Right renal pelvis (tissue), 4 donors: Measurements from ENCODE around the gene TMX1. TPM values are rescaled to one million over a fixed set of nuclear protein-coding genes. Genes with fewer than 3 reads are reported as not detected.
A peak's percentile ranks its signal among the peaks of the same experiment; 100 is the strongest.
"Not testable (repeated sequence)": the region's sequence is repeated elsewhere in the genome, so short reads cannot be mapped to it uniquely, and the experiment has no call there.

Experiments
- DNase-seq, 4 donors: peaks; one replicate each; pipeline ENCODE4 v3.0.0-alpha.2; 2013; ENCODE audit warnings: low read depth in 4 of 4, low spot score in 3 of 4, missing footprints in 1 of 4
- polyA plus RNA-seq, 4 donors: library from polyadenylated mRNA; unstranded; fragments of 120-200 nt; gene quantifications; one replicate each; pipeline ENCODE4 v1.2.1, GENCODE V29; 2013; ENCODE audit not compliant: insufficient read length in 4 of 4

TMX1 gene
- 10 to 100 TPM; 56.3 to 63.6 (median 59.9) TPM for polyA plus RNA-seq

GRCh38 chr14:51239813-51240803 lies at the start of gene TMX1:
Gene TMX1, plus strand, starts transcription at chr14:51240247. Its CDS starts 46 bp downstream, at chr14:51240293.
- peak; percentile 92 to 98 (median 96) for DNase-seq

GRCh38 chr14:51201890-51202289 lies 38.2 kb upstream of the TMX1 start:
- no peak for DNase-seq

GRCh38 chr14:51202914-51203665 lies 37.0 kb upstream of the TMX1 start:
- no peak for DNase-seq

- no peak for DNase-seq
Observed at GRCh38 chr14:51203881-51204280, 36.2 kb upstream of the TMX1 start.

- DNase-seq: no peak
Observed at GRCh38 chr14:51205486-51205885, 34.6 kb upstream of the TMX1 start.

GRCh38 chr14:51206462-51206861 lies 33.6 kb upstream of the TMX1 start:
- DNase-seq: no peak

GRCh38 chr14:51207621-51208020 lies 32.4 kb upstream of the TMX1 start:
- DNase-seq: no peak

GRCh38 chr14:51208982-51209381 lies 31.1 kb upstream of the TMX1 start:
- DNase-seq: no peak

GRCh38 chr14:51209457-51209856 lies 30.6 kb upstream of the TMX1 start:
- no peak for DNase-seq

GRCh38 chr14:51210594-51210993 lies 29.5 kb upstream of the TMX1 start:
- no peak for DNase-seq

GRCh38 chr14:51211149-51211548 lies 28.9 kb upstream of the TMX1 start:
- no peak for DNase-seq

GRCh38 chr14:51216602-51217001 lies 23.4 kb upstream of the TMX1 start:
- DNase-seq: no peak

- peak in 2 of 4 donors; percentile 10 to 21 for DNase-seq
Observed at GRCh38 chr14:51219473-51220448, 20.3 kb upstream of the TMX1 start.

- DNase-seq: not testable (repeated sequence)
Observed at GRCh38 chr14:51223463-51223862, 16.6 kb upstream of the TMX1 start.

- no peak for DNase-seq
Observed at GRCh38 chr14:51224551-51224950, 15.5 kb upstream of the TMX1 start.

- no peak for DNase-seq
Observed at GRCh38 chr14:51225751-51226150, 14.3 kb upstream of the TMX1 start.

GRCh38 chr14:51228391-51228790 lies 11.7 kb upstream of the TMX1 start:
- no peak for DNase-seq

- DNase-seq: no peak
Observed at GRCh38 chr14:51228890-51229289, 11.2 kb upstream of the TMX1 start.

GRCh38 chr14:51236314-51236713 lies 3.7 kb upstream of the TMX1 start:
- DNase-seq: no peak

- DNase-seq: no peak
Observed at GRCh38 chr14:51240804-51241380, 845 bp downstream of the TMX1 start.
